H1 (cell line): ENCODE measurements around the gene UEVLD.

Experiments used
- BRCA1 ChIP-seq: IDR thresholded peaks from 2 replicates; pipeline ENCODE4 v1.6.1; 2012; ENCODE audit warnings: low read depth, low read length, improper control_type of control experiment
- CEBPB ChIP-seq: IDR thresholded peaks from 2 replicates; pipeline ENCODE4 v1.6.1; 2012; ENCODE audit warnings: low read depth, low read length
- EP300 ChIP-seq, 2 experiments: IDR thresholded peaks; 1 replicate in 1 of 2; 2 replicates in 1 of 2; pipeline ENCODE4 v1.6.1; 2011 to 2012; ENCODE audit warnings: low read depth in 2 of 2, low read length in 2 of 2, mild to moderate bottlenecking in 2 of 2, borderline replicate concordance in 1 of 2, inconsistent platforms in 1 of 2, moderate library complexity in 1 of 2
- EZH2 ChIP-seq: fragments of 200-600 bp; sonication (generic); IDR thresholded peaks from 2 replicates; pipeline ENCODE4 v1.7.1; 2012; ENCODE audit warnings: low read depth, mild to moderate bottlenecking, moderate library complexity, low read length, inconsistent platforms; ENCODE audit not compliant: severe bottlenecking
- GABPA ChIP-seq: IDR thresholded peaks from 2 replicates; pipeline ENCODE4 v1.6.1; 2011; ENCODE audit warnings: mild to moderate bottlenecking, low read length, moderate library complexity, borderline replicate concordance; ENCODE audit not compliant: insufficient read depth
- POLR2A ChIP-seq, 2 experiments: IDR thresholded peaks; 1 replicate in 1 of 2; 2 replicates in 1 of 2; pipeline ENCODE4 v1.6.1; 2011; ENCODE audit warnings: low read depth in 2 of 2, low read length in 2 of 2, mild to moderate bottlenecking in 2 of 2; ENCODE audit errors: control extremely low read depth in 1 of 2
- POLR2AphosphoS5 ChIP-seq: IDR thresholded peaks from 2 replicates; pipeline ENCODE4 v1.6.1; 2011; ENCODE audit warnings: low read depth, low read length
- RAD21 ChIP-seq, 2 experiments: IDR thresholded peaks in 1 of 2; conservative IDR thresholded peaks in 1 of 2; 2 replicates each; pipeline ENCODE4 v1.6.1; 2011; ENCODE audit warnings: low read depth in 2 of 2, low read length in 2 of 2, improper control_type of control experiment in 1 of 2, inconsistent platforms in 1 of 2, mild to moderate bottlenecking in 1 of 2, moderate library complexity in 1 of 2
- SAP30 ChIP-seq: fragments of 300-600 bp; sonication (generic); IDR thresholded peaks from 2 replicates; pipeline ENCODE4 v1.7.1; 2012; ENCODE audit warnings: low read length, moderate library complexity, mild to moderate bottlenecking, inconsistent platforms; ENCODE audit not compliant: insufficient read depth, insufficient replicate concordance
- TAF1 ChIP-seq: IDR thresholded peaks from 2 replicates; pipeline ENCODE4 v1.6.1; 2011; ENCODE audit warnings: mild to moderate bottlenecking, low read depth, low read length
- TF ChIP-seq, protein P1 (sequence below), 3 experiments: IDR thresholded peaks; 1 replicate in 2 of 3; 2 replicates in 1 of 3; pipeline versions ENCODE4 v1.5.1 to v1.6.1; 2011; ENCODE audit warnings: low read length in 3 of 3, mild to moderate bottlenecking in 3 of 3, inconsistent platforms in 2 of 3, low read depth in 1 of 3, moderate library complexity in 1 of 3; ENCODE audit not compliant: insufficient read depth in 1 of 3; ENCODE audit errors: control extremely low read depth in 1 of 3
- TF ChIP-seq, protein P2 (sequence below): IDR thresholded peaks from 2 replicates; pipeline ENCODE4 v1.6.1; 2012; ENCODE audit warnings: low read length, inconsistent platforms

DNA sequence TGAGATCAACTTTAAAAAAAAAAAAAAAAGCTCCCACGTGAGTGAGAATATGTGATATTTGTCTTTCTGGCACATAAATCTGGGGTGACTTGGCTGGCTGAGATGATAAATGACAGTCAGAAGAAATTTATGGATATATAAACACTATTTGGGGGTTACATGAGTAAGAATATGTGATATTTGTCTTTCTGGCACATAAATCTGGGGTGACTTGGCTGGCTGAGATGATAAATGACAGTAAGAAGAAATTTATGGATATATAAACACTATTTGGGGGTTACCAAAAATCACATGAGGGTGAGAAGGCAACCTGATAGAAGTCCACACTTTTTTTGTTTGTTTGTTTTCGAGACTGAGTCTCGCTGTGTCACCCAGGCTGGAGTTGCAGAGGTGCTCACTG lies 55.2 kb downstream of the UEVLD start:
- TF ChIP-seq RAD21 (IDR thresholded peaks at IDR 0.05 in 1 of 2, conservative IDR thresholded peaks at IDR 0.05 in 1 of 2; ENCODE audit: low read depth in 2 of 2, low read length in 2 of 2): no peak
- no peak for TF ChIP-seq GABPA
- TF ChIP-seq CEBPB: no peak
- TF ChIP-seq TAF1: no peak
- TF ChIP-seq, protein P1, sequence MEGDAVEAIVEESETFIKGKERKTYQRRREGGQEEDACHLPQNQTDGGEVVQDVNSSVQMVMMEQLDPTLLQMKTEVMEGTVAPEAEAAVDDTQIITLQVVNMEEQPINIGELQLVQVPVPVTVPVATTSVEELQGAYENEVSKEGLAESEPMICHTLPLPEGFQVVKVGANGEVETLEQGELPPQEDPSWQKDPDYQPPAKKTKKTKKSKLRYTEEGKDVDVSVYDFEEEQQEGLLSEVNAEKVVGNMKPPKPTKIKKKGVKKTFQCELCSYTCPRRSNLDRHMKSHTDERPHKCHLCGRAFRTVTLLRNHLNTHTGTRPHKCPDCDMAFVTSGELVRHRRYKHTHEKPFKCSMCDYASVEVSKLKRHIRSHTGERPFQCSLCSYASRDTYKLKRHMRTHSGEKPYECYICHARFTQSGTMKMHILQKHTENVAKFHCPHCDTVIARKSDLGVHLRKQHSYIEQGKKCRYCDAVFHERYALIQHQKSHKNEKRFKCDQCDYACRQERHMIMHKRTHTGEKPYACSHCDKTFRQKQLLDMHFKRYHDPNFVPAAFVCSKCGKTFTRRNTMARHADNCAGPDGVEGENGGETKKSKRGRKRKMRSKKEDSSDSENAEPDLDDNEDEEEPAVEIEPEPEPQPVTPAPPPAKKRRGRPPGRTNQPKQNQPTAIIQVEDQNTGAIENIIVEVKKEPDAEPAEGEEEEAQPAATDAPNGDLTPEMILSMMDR (IDR thresholded peaks at IDR 0.05; ENCODE audit: control extremely low read depth in 1 of 3, insufficient read depth in 1 of 3, low read depth in 1 of 3, low read length in 3 of 3): no peak
- no peak for TF ChIP-seq POLR2AphosphoS5
- TF ChIP-seq EZH2: no peak
- TF ChIP-seq POLR2A (IDR thresholded peaks at IDR 0.05; ENCODE audit: control extremely low read depth in 1 of 2, low read depth in 2 of 2, low read length in 2 of 2): no peak
- no peak for TF ChIP-seq EP300 (IDR thresholded peaks at IDR 0.05; ENCODE audit: borderline replicate concordance in 1 of 2, low read depth in 2 of 2, low read length in 2 of 2)
- TF ChIP-seq SAP30: no peak
- TF ChIP-seq, protein P2, sequence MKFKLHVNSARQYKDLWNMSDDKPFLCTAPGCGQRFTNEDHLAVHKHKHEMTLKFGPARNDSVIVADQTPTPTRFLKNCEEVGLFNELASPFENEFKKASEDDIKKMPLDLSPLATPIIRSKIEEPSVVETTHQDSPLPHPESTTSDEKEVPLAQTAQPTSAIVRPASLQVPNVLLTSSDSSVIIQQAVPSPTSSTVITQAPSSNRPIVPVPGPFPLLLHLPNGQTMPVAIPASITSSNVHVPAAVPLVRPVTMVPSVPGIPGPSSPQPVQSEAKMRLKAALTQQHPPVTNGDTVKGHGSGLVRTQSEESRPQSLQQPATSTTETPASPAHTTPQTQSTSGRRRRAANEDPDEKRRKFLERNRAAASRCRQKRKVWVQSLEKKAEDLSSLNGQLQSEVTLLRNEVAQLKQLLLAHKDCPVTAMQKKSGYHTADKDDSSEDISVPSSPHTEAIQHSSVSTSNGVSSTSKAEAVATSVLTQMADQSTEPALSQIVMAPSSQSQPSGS: no peak
- no peak for TF ChIP-seq BRCA1
